GM21723 (cell line): ENCODE results near the gene MALRD1.

Experiments used
- ATAC-seq: cut with Tn5 transposase; IDR thresholded peaks from one replicate; pipeline ENCODE4 v1.9.1; 2021; ENCODE audit warnings: mild to moderate bottlenecking, moderate library complexity; ENCODE audit not compliant: unreplicated experiment

Gene MALRD1

GRCh38 chr10:19638182-19638895 is 589.7 kb downstream of the MALRD1 start:
- ATAC-seq: no peak

GRCh38 chr10:19638896-19639233 is 590.3 kb downstream of the MALRD1 start:
- ATAC-seq: no peak

- no peak for ATAC-seq
These were observed 592.1 kb downstream of the MALRD1 start for GRCh38 chr10:19640566-19641263.

GRCh38 chr10:19651549-19651948 is 602.9 kb downstream of the MALRD1 start:
- no peak for ATAC-seq

- no peak for ATAC-seq
These were observed 604.1 kb downstream of the MALRD1 start for GRCh38 chr10:19652750-19653149.

GRCh38 chr10:19653931-19654330 is 605.3 kb downstream of the MALRD1 start:
- ATAC-seq: no peak

GRCh38 chr10:19654576-19654975 is 606.0 kb downstream of the MALRD1 start:
- no peak for ATAC-seq

- no peak for ATAC-seq
These were observed 607.9 kb downstream of the MALRD1 start for GRCh38 chr10:19656420-19657042.

GRCh38 chr10:19658131-19658530 is 609.5 kb downstream of the MALRD1 start:
- ATAC-seq: no peak

GRCh38 chr10:19658622-19659233 is 610.1 kb downstream of the MALRD1 start:
- no peak for ATAC-seq

GRCh38 chr10:19659920-19660655 is 611.5 kb downstream of the MALRD1 start:
- ATAC-seq: no peak

- no peak for ATAC-seq
These were observed 614.7 kb downstream of the MALRD1 start for GRCh38 chr10:19663344-19663743.

GRCh38 chr10:19668116-19668515 is 619.5 kb downstream of the MALRD1 start:
- no peak for ATAC-seq

- ATAC-seq: no peak
These were observed 627.5 kb downstream of the MALRD1 start for GRCh38 chr10:19676063-19676462.

GRCh38 chr10:19683356-19683755 is 634.8 kb downstream of the MALRD1 start:
- no peak for ATAC-seq

GRCh38 chr10:19683960-19684359 is 635.4 kb downstream of the MALRD1 start:
- no peak for ATAC-seq

GRCh38 chr10:19688344-19688743 is 639.7 kb downstream of the MALRD1 start:
- ATAC-seq: no peak

GRCh38 chr10:19689231-19689630 is 640.6 kb downstream of the MALRD1 start:
- no peak for ATAC-seq

- no peak for ATAC-seq
These were observed 650.7 kb downstream of the MALRD1 start for GRCh38 chr10:19699299-19699698.

- ATAC-seq: no peak
These were observed 652.9 kb downstream of the MALRD1 start for GRCh38 chr10:19701427-19702052.

GRCh38 chr10:19702215-19702614 is 653.6 kb downstream of the MALRD1 start:
- no peak for ATAC-seq
